Fibroblast of peridontal ligament (primary cell): ENCODE results near the gene ST8SIA5.
"Not testable (repeated sequence)": the region's sequence is repeated elsewhere in the genome, so short reads cannot be mapped to it uniquely, and the experiment has no call there.

ENCODE experiments used
- DNase-seq: peaks from one replicate; pipeline ENCODE4 v3.0.0-alpha.2; 2010; ENCODE audit errors: extremely low read depth

ST8SIA5 gene, protein sequence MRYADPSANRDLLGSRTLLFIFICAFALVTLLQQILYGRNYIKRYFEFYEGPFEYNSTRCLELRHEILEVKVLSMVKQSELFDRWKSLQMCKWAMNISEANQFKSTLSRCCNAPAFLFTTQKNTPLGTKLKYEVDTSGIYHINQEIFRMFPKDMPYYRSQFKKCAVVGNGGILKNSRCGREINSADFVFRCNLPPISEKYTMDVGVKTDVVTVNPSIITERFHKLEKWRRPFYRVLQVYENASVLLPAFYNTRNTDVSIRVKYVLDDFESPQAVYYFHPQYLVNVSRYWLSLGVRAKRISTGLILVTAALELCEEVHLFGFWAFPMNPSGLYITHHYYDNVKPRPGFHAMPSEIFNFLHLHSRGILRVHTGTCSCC

DNA sequence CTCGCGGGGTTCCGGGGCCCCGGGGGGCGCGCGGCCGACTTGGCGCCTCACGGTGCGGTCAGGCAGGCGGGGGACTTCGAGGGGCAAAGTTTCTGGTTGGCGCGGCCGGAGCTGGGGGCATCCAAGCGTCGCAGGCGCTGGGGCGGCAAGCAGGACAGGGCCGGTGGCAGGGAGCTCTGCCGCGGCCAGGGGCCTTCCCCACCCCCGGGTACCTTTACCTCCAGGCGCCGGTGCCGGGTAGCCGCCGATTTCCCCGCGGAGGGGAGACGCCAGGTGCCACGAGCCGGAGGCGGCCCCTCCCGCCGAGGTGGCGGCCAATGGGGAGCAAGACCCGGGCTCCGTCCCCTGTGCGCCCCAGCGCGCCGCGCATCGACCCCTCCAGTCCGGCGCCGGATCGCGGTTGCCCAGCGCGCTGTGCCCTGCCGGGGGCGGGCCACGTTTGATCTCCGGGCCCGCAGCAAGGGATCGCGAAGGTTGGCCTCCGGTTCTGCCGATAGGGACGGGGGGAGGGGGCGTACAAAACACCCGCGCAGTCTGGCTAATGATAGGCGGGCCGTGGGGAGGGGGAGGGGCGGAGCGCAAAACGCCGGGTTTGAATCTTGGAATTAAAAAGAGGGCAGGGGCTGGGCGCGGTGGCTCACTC is at the start of gene ST8SIA5:
Gene ST8SIA5, minus strand, starts transcription at position 495 of the 643 bp plus-strand sequence. CDS start 545 bp downstream, outside the sequence.
- DNase-seq = no peak

DNA sequence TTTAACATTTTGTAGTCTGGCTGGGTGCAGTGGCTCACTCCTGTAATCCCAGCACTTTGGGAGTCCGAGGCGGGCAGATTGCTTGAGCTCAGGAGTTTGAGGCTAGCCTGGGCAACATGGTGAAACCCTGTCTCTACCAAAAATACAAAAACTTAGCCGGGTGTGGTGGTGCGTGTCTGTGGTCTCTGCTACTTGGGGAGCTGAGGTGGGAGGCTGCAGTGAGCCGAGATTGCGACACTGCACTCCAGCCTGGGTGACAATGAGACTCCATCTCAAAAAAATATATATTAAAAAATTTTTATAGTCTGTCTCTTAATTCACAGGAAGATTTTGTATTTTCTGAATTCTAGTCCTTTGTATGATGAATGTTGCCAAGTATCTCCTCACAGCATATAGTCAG is 39.1 kb upstream of the ST8SIA5 start:
- not testable (repeated sequence) for DNase-seq

DNA sequence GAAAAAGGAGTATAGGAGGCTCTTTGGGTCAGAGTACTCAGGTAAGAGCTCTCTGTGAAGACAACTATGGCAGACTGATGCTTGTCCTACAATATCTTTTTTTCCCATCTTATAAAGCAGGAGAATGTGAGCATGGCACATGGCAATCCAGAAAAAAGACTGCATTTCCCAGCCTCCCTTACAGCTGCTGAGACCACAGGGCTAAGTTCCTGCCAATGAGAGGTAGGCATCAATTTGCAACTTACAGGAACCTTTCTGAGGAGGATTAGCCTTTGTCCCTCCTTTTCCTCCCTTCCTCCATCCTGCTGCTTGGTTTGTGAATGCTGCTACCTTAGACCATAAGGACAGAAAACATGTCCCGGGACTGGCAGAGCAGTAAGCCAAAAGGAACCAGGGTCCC is 37.8 kb upstream of the ST8SIA5 start:
- DNase-seq = no peak

DNA sequence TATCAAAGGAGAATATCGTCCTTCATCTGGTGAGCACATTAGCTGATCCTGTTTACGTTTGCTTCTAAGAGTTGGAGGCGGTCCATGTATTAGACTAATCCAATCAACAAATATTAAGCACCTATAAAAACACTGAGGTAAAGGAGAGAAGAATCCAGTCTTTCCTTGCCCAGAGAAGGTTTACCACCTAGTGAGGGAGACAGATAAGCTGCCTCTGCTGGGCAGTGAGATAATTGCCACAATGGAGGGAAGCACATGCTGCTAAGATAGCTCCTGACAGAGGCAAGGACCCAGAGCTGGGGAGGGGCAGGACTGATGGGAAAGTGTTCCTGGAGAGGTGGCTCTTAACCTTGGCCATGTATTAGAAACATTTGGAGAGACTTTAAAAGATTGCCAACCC is 36.7 kb upstream of the ST8SIA5 start:
- DNase-seq = no peak

DNA sequence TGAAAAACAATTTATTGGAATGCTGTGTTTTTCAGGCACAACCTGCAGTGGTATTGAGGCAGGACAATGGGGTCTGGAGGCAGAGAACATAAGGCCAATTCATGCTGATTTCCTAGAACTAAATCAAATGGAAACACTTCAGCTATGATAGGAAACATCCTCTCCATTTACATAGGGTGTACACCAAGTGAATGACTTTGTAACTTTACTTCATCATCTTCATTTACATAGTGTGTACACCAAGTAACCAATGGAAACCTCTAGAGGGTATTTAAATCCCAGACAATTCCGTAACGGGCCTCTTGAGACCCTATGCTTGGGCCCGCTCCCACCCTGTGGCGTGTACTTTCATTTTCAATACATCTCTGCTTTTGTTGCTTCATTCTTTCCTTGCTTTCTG is 32.2 kb upstream of the ST8SIA5 start:
- DNase-seq = no peak

DNA sequence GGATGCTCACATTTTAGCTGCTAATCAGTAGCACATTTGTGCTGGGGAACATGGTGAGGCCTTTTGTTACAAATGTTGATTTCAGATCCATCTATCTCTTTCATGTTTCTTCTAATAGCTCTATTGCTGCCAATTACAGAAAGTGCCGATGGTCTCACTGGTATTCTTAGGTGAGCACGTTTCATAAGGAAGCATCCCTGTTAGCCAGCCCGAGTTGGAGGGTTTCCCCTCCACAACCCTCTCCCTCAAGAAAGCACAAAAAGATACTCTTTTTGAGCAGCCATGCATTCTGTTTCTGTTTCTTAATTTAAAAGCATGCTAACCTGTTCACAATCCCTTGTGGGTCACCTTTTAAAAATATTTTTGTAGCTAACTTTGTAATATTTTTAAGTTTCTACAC is 30.8 kb upstream of the ST8SIA5 start:
- no peak for DNase-seq

DNA sequence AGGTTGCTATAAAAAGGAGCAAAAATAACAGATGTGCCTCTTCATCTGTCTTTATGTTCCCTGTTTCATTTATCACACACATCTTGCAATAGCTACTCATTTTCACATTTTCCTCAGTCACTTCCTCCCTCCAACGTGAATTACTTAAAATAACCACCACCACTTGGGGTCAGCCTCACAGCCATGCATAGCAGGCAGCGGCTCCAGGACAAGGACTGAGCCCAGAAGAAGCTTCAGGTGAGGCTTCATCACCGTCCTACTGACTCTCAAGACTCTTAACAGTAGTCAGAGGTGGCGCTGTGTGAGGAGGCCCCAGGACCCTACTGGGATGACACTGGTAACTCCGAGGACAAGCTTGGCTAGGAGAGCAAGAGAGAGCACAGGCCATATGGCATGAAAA is 15.5 kb upstream of the ST8SIA5 start:
- DNase-seq = no peak

DNA sequence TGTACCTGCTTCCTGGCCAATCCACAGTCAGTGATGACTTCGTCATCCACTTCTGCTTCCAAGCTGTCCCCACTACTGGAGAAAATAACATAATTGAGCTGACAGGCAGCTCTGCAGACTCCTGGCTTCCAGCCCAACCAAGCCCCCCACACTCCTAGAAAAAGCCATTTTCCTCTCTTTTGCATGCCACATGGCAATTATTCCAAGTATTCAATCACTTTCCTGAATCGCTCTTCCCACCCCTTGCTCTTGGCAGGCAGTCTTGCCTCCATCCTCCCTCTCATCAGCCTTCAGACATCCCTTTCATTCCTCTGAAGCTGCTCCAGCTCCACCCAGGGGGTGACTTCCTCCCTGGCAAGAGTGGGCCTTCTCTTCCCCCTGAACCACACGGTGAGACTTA is 14.3 kb upstream of the ST8SIA5 start:
- DNase-seq = no peak

DNA sequence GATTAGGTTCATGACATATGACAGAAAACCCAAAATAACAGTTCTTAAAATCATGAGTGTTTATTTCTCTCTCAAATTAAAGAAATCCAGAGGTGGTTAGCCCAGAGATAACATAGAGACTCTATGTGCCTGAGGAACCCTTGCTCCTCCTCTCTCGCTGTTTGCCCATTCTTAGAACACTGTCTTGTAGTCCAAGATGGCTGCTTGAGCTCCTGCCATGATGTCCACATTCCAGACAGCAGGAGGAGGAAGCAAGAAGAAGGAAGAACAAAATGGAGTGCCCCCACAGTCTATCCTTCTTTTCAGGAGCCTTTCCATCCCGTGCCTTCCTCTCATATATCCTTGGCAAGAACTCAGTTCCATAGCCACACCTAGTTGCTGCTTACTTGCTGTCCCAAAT is 13.9 kb upstream of the ST8SIA5 start:
- no peak for DNase-seq

DNA sequence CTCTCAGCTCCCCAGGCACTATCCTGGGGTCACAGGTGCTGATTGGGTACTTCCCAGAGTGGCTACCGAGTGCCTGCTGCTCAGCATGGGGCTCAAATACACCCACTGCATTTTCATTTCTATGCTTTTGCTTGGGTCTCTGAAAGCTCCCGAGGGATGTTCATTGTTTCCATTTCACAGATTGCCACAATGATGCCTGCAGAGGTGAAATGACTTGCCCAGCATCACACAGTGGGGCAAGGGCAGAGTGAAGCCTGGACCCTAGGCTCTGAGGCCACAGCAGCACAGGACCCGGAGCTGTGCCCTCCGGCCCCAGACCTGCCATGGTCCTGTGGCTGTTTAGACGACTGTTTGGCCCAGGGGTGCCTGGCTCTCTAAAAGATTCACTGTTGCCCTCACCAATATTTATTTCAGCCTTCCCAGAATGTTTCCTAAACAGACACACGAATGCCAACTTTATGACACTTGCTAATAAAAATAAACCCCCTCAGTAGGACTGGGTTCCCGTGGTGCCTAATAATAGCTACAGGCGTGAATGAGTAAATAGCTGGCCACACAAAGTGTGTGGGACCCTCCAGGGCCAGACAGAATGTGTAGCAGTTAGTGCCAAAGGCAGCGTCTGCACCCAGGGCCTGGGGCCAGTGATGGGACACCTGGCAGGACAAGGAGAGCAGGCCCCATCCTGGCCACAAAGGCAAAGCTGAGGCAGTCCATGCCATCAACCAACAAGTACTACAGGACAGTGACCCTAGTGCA is 11.5 kb upstream of the ST8SIA5 start:
- no peak for DNase-seq

DNA sequence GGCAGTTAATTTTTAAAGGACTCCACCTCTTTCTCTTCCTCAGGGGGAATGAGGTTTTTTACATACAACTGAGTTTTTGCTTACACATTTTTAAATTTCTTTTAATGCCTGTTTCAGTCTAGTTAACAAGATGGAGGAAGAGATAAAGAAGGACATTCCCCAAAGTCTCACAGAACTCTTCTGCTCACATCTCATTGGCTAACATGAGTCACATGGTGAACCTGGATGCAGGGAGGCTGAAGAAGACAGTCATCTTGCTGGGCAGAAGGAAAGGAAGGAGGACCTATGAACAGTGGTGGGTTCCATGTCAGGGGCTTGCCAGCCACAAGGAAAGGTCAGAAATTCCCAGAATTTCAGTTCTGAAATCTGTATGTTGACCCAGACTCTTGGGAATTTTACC is 10.4 kb upstream of the ST8SIA5 start:
- no peak for DNase-seq

DNA sequence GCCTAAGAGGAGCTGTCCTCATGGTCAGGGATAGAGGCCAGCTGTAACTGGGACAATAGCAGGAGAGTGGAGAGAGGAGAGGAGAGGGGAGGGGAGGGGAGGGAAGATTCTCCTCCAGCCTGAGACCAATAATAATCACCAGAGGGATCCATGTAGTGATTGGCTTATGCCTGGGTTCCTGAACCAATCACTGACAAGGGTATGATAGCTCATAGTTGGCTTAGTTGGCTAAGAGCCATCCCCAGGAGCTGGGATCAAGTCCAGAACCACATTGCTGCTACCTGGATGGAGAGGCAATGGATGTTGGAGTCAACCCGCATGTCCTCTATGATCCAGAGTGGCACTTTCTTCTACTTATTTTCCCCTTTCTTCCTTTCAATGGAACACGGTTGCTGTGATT is 7.7 kb upstream of the ST8SIA5 start:
- no peak for DNase-seq

DNA sequence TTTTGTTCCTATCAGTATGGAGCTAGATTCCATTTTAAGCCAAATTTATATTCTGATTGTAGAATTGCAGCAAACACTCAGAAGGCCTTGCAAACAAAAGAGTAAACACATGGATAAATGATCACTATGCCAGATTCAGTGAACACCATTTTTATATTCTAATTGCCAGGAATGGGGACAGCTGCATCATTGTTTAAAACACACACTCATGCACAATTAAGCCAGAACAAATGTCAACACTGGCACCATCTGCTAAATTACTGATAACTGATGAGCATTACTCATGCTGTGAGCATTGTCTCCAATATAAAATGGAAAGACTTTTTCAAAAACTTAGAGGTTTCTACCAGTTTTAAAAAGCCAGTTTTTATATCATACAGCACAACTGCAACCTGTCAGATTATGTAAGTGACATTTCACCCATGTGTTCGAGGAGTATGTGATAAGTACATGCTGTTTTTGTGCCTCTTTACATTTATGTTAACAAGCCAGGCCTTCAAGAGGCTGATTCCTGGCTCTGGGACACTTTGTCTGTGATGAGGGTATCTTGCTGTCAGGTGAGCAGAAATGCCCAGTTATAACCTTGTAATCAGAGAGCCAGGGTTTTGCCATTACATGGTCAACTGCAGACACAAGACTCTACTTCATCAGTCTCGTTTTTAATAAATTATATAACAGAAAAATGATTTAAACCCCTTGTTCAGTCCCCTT is 4.4 kb upstream of the ST8SIA5 start:
- no peak for DNase-seq

DNA sequence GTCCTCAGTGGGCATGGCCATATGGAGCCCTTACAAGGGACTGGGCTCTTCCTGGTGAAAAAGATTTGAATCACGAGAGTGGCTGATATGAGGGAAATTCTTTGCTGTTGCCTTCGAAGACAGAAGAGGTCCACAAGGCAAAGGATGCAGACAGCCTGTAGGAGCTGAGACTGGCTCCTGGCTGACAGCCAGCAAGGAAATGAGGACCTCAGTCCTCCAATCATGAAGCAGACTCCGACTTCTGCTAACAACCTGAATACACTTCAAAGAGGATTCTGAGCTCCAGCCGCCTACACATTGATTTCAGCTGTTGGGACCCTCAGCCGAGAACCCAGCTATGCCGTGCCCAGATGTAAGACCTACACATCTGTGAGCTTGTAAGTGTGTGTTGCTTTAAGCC is 3.0 kb upstream of the ST8SIA5 start:
- DNase-seq = no peak

DNA sequence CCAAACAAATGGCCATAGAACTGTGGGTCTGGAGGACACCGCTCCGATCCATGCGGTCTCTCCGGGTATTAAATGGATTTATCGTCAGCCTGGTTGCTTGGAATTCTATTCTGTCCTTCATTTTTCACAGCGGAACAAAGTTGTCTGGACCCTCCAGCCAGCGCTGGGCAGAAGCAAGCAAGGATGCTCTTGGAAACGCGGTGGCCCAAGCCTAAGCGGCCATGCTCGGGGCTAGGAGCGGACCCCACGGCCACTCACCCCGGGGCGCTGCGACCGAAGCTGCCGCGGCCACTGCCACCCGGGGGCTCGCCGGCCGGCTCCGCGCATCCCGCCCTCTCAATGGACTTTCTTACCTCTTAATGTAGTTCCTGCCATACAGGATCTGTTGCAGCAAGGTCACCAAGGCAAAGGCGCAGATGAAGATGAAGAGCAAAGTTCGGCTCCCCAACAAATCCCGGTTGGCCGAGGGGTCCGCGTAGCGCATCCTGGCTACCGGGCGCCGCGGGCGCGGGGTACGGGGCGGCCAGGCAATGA is 761 bp downstream of the ST8SIA5 start:
- DNase-seq = no peak

DNA sequence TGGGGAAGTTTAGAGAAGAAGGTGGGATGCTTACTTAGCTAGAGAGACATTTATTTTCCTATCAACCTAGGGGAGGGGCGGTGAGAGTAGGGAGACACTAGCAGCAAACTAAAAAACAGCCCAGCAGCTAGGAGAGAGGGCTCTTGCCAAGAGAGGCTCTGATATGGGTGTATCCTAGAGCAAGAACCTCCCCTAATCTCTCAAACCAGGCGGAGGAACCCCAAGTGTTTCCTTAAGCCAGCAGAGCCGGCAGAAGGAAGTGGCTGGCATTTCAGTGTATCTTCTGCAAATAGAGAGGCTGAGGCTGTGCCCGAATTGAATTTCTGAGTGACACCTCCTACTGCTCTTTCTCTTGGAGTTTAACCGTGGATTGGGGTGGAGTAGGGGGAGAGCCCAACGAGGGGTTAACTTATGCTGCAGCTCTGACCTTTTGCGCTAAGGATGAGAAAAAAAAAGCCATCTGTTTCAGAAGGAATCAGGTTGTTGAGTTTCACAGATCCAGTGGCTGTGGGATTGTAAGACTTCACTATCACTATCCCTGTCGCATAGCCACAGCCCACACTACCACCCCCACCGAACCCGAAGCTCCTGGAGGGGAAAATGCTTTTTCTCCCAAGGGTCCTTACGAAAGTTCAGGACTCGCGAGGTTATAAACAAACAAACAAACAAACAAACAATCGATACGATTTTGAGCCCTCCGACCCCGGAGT is 1.4 kb downstream of the ST8SIA5 start:
- peak; percentile 1 for DNase-seq

DNA sequence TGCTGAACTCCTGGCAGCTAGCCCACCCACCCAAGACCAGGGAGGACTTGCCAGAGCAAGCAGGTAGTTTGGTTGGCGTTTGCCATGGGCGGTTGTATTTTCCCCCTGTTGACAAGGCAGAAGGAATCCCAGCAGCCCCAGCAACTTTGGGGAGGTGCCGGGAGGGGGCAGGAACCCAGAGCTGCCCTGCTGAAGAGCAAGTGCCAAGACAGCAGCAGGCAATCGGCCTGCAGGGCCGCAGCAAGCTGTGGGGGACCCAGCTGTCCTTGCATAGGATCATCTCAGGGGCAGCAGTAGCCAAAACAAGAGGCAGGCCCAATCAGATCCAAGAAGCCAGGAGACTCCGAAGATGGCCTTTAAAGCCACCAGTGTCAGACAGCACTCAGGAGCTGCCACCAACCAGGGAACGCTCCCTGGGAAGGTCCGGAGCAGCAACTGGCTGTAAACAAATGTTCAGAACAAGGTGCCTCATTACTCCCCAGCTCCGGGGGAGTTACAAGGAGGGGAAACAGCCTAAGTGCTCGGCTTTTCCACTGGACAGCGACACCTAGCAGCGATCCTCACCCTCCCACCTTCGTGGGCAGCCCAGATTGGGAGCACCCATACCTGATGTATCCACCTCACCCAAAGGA is 2.1 kb downstream of the ST8SIA5 start:
- no peak for DNase-seq

DNA sequence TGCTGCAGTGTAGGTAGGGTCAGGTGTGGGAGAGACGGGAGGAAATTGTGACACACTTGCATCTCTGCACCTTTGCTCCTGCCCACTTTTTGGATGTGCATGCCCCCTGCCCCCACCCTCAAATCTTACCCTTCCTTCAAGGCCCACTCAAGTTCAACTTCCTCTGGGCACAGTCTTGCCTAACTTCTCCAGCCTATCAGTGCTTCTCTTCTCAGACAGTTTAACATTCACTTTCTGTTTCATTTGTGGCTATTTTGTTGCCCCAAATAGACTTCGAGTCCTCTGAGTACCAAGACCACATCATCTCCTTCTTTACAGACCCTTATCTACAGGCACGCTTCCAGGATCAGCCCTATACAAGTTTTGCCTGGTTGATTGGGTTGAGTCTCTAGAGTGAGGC is 2.7 kb downstream of the ST8SIA5 start:
- DNase-seq = no peak

DNA sequence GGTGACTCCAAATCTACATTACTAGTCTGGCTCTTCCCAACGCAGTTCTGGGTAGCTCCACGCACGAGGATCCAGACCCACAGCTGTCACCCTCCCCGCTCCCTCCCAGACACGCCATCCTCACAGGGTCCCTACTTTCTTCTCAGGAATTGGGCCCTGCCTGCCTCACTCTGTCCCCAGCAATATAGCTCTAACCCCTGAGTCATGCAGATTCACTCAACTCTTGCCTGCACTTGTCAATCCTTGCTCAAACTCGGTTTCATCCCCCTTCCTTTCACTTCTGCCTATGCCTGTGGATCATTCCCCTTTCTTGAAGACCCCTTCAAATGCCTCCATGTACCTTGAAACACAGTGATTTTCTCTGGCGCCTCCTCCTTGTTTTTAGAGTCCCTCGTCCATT is 5.0 kb downstream of the ST8SIA5 start:
- no peak for DNase-seq

DNA sequence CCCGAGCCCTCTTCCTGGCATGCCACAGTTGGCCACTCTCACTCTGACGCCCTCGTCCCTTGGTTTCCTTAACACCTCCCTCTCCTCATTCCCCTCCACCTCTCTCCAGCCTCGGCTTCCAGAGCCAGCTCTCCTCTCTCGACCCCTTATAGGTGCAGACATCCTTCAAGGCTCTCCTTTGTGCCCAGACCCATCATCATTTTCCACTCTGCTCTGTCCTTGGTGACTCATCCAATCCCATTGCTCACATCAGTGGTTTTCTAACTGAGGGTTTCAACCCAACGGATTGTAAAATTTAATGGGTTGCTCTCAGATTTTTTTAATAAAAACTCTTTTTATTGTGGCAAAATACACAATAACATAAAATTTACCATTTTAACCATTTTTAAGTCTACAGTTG is 6.2 kb downstream of the ST8SIA5 start:
- no peak for DNase-seq

DNA sequence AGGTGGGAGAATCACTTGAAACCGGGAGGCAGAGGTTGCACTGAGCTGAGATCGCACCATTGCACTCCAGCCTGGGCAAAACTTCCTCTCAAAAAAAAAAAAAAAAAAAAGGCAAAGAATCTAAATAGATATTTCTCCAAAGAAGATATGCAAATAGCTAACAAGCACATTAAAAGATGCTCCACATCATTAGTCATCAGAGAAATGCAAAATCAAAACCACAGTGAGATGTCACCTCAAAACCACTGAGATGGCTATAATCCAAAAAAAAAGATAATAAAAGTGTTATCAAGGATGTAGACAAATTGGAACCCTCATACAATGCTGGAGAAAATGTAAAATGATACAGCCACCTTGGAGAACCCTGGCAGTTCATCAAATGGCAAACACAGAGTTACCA is 8.4 kb downstream of the ST8SIA5 start:
- DNase-seq = no peak
